Esophagus squamous epithelium (tissue), 5 donors: ENCODE data around the gene CEMP1. TPM values are rescaled to one million over a fixed set of nuclear protein-coding genes. Genes with fewer than 3 reads are reported as not detected.

ENCODE experiments used
- DNase-seq: peaks from one replicate; lab custom pipeline; 2025; lab: John Stamatoyannopoulos, UW
- H3K27ac ChIP-seq, 4 donors: fragments of 200-600 bp; sonication (generic); one replicate each; pipeline ENCODE4 v1.5.1; 2016 to 2019; ENCODE audit warnings: mild to moderate bottlenecking in 1 of 4
- H3K27me3 ChIP-seq, 4 donors: fragments of 200-600 bp; sonication (generic); 1 replicate in 3 of 4; 2 replicates in 1 of 4; pipeline versions ENCODE4 v1.5.1 to v1.6.0; 2017 to 2021; ENCODE audit warnings: antibody characterized with exemption in 1 of 4
- H3K36me3 ChIP-seq, 3 donors: fragments of 200-600 bp; sonication (generic); one replicate each; pipeline ENCODE4 v1.5.1; 2016 to 2019
- H3K4me1 ChIP-seq, 3 donors: fragments of 200-600 bp; sonication (generic); one replicate each; pipeline ENCODE4 v1.5.1; 2017 to 2019
- H3K4me3 ChIP-seq, 4 donors: fragments of 200-600 bp; sonication (generic); 1 replicate in 3 of 4; 2 replicates in 1 of 4; pipeline ENCODE4 v1.5.1; 2016 to 2019; ENCODE audit warnings: mild to moderate bottlenecking in 2 of 4, moderate library complexity in 1 of 4
- H3K9me3 ChIP-seq, 3 donors: fragments of 200-600 bp; sonication (generic); one replicate each; pipeline ENCODE4 v1.5.1; 2016 to 2019
- CTCF ChIP-seq, 6 experiments: fragments of 450-650 bp in 4 of 6; fragments of 200-600 bp in 2 of 6; sonication (generic) in 2 of 6; IDR thresholded peaks; one replicate each; pipeline ENCODE4 v1.5.1; 2016 to 2019; ENCODE audit warnings: antibody characterized with exemption in 6 of 6, mild to moderate bottlenecking in 4 of 6, moderate library complexity in 4 of 6
- POLR2A ChIP-seq, 4 donors: fragments of 450-650 bp; IDR thresholded peaks; one replicate each; pipeline ENCODE4 v1.6.1; 2017; ENCODE audit warnings: antibody characterized with exemption in 4 of 4, mild to moderate bottlenecking in 4 of 4, moderate library complexity in 3 of 4
- WGBS, 2 donors: methylation state at CpG; one replicate each; pipeline ENCODE4 v1.1.5; 2018; 5-methylcytosine and 5-hydroxymethylcytosine counted together
- intact Hi-C: fragments of 100-400 bp; cut with DNase I; formaldehyde crosslinking; loops from one replicate; pipeline ENCODE4 v1.15.0; 2022
- total RNA-seq, 4 donors: library from RNA; depleted of rRNA; stranded (reverse); fragments of >200 nt; gene quantifications; one replicate each; pipeline ENCODE4 v1.1.0, GENCODE V29; 2016
- donor health status: DM: yes; HTN: yes; CAD: no.

Gene CEMP1
- total RNA-seq, 4 donors from 2014 or later, result 0.76 TPM; not detected in 3

GRCh38 chr16:2501946-2502895 lies 29.0 kb downstream of the CEMP1 start:
- Histone ChIP-seq H3K4me1 (peaks cover 33 to 62% (median 44%) of the 10 kb centered on the region in 3 donors), H3K4me3 (no peak overlapping the region), H3K9me3 (no peaks in the 10 kb centered on the region), H3K27me3 (no peaks in the 10 kb centered on the region), H3K36me3 (peaks cover 0 to under 1% (median 0%) of the 10 kb centered on the region in 3 donors), H3K27ac (peak overlapping the region in 3 of 4 donors; percentile 31 to 50 (median 48))
- no peak for DNase-seq
- intact Hi-C loops, result no loop called here
- no peak for TF ChIP-seq POLR2A (IDR thresholded peaks at IDR 0.05)
- no peak for TF ChIP-seq CTCF (IDR thresholded peaks at IDR 0.05)
- WGBS, 2 donors, result 80 to 91% methylated on average over 4 to 6 of the region's 18 CpGs

GRCh38 chr16:2500918-2501750 lies 30.1 kb downstream of the CEMP1 start:
- 3% methylated on average over 7 of the region's 23 CpGs; no CpG with 5 or more reads in 1 of the 2 donors for WGBS, 2 donors
- Histone ChIP-seq H3K27me3 (no peaks in the 10 kb centered on the region), H3K36me3 (peaks cover 0 to 11% (median 0%) of the 10 kb centered on the region in 3 donors), H3K9me3 (no peaks in the 10 kb centered on the region), H3K27ac (peak overlapping the region in 3 of 4 donors; percentile 39 to 59 (median 48)), H3K4me3 (peak overlapping the region in 3 of 4 donors; percentile 10 to 52 (median 24)), H3K4me1 (peaks cover 38 to 73% (median 47%) of the 10 kb centered on the region in 3 donors)
- TF ChIP-seq POLR2A (IDR thresholded peaks at IDR 0.05), result no peak
- TF ChIP-seq CTCF (IDR thresholded peaks at IDR 0.05), result peak; percentile 92 to 99 (median 96)
- no peak for DNase-seq
- intact Hi-C loops, result no loop called here

- H3K9me3 ChIP-seq, result no peaks in the 10 kb centered on the region
- WGBS, 2 donors, result 85 to 86% methylated on average over 10 of the region's 20 CpGs
- TF ChIP-seq POLR2A (IDR thresholded peaks at IDR 0.05) (no peak), CTCF (IDR thresholded peaks at IDR 0.05) (no peak)
- no peak overlapping the region for H3K27ac ChIP-seq
- intact Hi-C loops, result no loop called here
- no peaks in the 10 kb centered on the region for H3K27me3 ChIP-seq
- no peak overlapping the region for H3K4me3 ChIP-seq
- peaks cover 0 to 12% (median 0%) of the 10 kb centered on the region in 3 donors for H3K36me3 ChIP-seq
- DNase-seq, result no peak
- peaks cover 38 to 79% (median 47%) of the 10 kb centered on the region in 3 donors for H3K4me1 ChIP-seq
Observed at GRCh38 chr16:2500430-2500917, 30.7 kb downstream of the CEMP1 start.

- H3K4me3 ChIP-seq, result no peak overlapping the region
- intact Hi-C loops, result loop anchor here (5.0 to 10.0 kb wide), 2 partner anchors 75 to 158 kb away; partner anchors contain the start of genes ABCA3 and CCNF
- H3K36me3 ChIP-seq, result peaks cover 0 to 12% (median 0%) of the 10 kb centered on the region in 3 donors
- H3K27ac ChIP-seq, result peak overlapping the region in 3 of 4 donors; percentile 72 to 74 (median 72)
- peaks cover 38 to 79% (median 47%) of the 10 kb centered on the region in 3 donors for H3K4me1 ChIP-seq
- TF ChIP-seq POLR2A (IDR thresholded peaks at IDR 0.05) (no peak), CTCF (IDR thresholded peaks at IDR 0.05) (no peak)
- DNase-seq, result no peak
- 80% methylated on average over 5 to 8 of the region's 29 CpGs for WGBS, 2 donors
- H3K9me3 ChIP-seq, result no peaks in the 10 kb centered on the region
- no peaks in the 10 kb centered on the region for H3K27me3 ChIP-seq
Observed at GRCh38 chr16:2499890-2500429, 31.2 kb downstream of the CEMP1 start.
